NOMO-1 treated with DMSO at 0.1 percent for 48 hours (cell line): ENCODE data around the gene SERPINE1.

Experiments
- DNase-seq: peaks from one replicate; lab custom pipeline; 2025; ENCODE audit not compliant: unreplicated experiment; lab: John Stamatoyannopoulos, UW

Gene SERPINE1

GRCh38 chr7:101185258-101185839, 58.4 kb downstream of the SERPINE1 start:
- DNase-seq, result no peak

GRCh38 chr7:101186194-101186593, 59.3 kb downstream of the SERPINE1 start:
- no peak for DNase-seq

GRCh38 chr7:101186844-101187428, 60.0 kb downstream of the SERPINE1 start:
- peak; percentile 98 for DNase-seq
